ENCODE measurements around the gene NPPA.

NPPA gene

GRCh38 chr1:11837767-11838348, 9.7 kb downstream of the NPPA start:
- H3K27me3 Mint-ChIP-seq (ENCODE audit: low read depth), result no peaks in the 10 kb centered on the region
- no peaks in the 10 kb centered on the region for H3K9me3 Mint-ChIP-seq
- H3K4me3 Mint-ChIP-seq, result no peak overlapping the region
- TF ChIP-seq CTCF (IDR thresholded peaks at IDR 0.05; ENCODE audit: unreplicated experiment in 3 of 3), result no peak
- peaks cover 16% of the 10 kb centered on the region for H3K4me1 Mint-ChIP-seq
- peaks cover 61% of the 10 kb centered on the region for H3K36me3 Mint-ChIP-seq (ENCODE audit: low read depth)
- no peak overlapping the region for H3K27ac Mint-ChIP-seq

GRCh38 chr1:11836955-11837766, 10.4 kb downstream of the NPPA start:
- H3K27ac Mint-ChIP-seq, result no peak overlapping the region
- peaks cover 63% of the 10 kb centered on the region for H3K36me3 Mint-ChIP-seq (ENCODE audit: low read depth)
- no peaks in the 10 kb centered on the region for H3K9me3 Mint-ChIP-seq
- H3K4me1 Mint-ChIP-seq, result peaks cover 11% of the 10 kb centered on the region
- TF ChIP-seq CTCF (IDR thresholded peaks at IDR 0.05; ENCODE audit: unreplicated experiment in 3 of 3), result no peak
- no peak overlapping the region for H3K4me3 Mint-ChIP-seq
- no peaks in the 10 kb centered on the region for H3K27me3 Mint-ChIP-seq (ENCODE audit: low read depth)

- H3K9me3 Mint-ChIP-seq, result no peaks in the 10 kb centered on the region
- H3K4me3 Mint-ChIP-seq, result no peak overlapping the region
- H3K4me1 Mint-ChIP-seq, result peaks cover under 1% of the 10 kb centered on the region
- peaks cover 58% of the 10 kb centered on the region for H3K36me3 Mint-ChIP-seq (ENCODE audit: low read depth)
- no peaks in the 10 kb centered on the region for H3K27me3 Mint-ChIP-seq (ENCODE audit: low read depth)
- H3K27ac Mint-ChIP-seq, result no peak overlapping the region
- no peak for TF ChIP-seq CTCF (IDR thresholded peaks at IDR 0.05; ENCODE audit: unreplicated experiment in 3 of 3)
Observed at GRCh38 chr1:11835441-11836225, 11.9 kb downstream of the NPPA start.

GRCh38 chr1:11833900-11834299, 13.7 kb downstream of the NPPA start:
- Mint-ChIP-seq H3K27me3 (ENCODE audit: low read depth) (no peaks in the 10 kb centered on the region), H3K36me3 (ENCODE audit: low read depth) (peaks cover 60% of the 10 kb centered on the region), H3K9me3 (no peaks in the 10 kb centered on the region), H3K4me1 (no peaks in the 10 kb centered on the region), H3K4me3 (no peak overlapping the region), H3K27ac (no peak overlapping the region)
- TF ChIP-seq CTCF (IDR thresholded peaks at IDR 0.05; ENCODE audit: unreplicated experiment in 3 of 3), result no peak

- no peak for TF ChIP-seq CTCF (IDR thresholded peaks at IDR 0.05; ENCODE audit: unreplicated experiment in 3 of 3)
- Mint-ChIP-seq H3K4me3 (no peak overlapping the region), H3K9me3 (no peaks in the 10 kb centered on the region), H3K27ac (no peak overlapping the region), H3K27me3 (ENCODE audit: low read depth) (no peaks in the 10 kb centered on the region), H3K4me1 (no peaks in the 10 kb centered on the region), H3K36me3 (ENCODE audit: low read depth) (peaks cover 60% of the 10 kb centered on the region)
Observed at GRCh38 chr1:11833497-11833896, 14.1 kb downstream of the NPPA start.
